ENCODE data around the gene RIMS3. TPM values are rescaled to one million over a fixed set of nuclear protein-coding genes. Genes with fewer than 3 reads are reported as not detected.
A peak's percentile ranks its signal among the peaks of the same experiment; 100 is the strongest.

RIMS3 gene
- total RNA-seq, 1 donor from 2014 or later = 4.7 TPM

DNA sequence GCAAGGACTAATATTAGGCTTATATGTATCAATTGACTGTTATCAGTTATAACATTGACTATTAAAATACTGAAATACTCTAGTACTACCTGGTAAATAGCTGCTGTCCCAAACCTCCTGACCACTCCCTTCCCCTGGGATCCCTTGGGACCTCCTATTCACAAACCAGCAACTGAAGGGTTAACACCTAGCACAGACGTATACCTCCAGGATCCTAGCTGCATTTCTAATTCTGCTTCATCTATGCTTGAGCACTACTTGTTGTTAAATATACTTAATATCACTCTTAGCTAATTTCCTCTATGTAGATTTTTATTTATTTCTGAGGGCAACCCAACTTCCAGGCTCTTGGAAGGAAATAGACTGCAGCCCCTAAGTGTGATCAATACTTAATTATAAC lies 24.3 kb upstream of the RIMS3 start:
- Histone ChIP-seq H3K9me3 (no peaks in the 10 kb centered on the region), H3K27me3 (no peaks in the 10 kb centered on the region), H3K4me3 (no peak overlapping the region), H3K36me3 (no peaks in the 10 kb centered on the region), H3K4me1 (peaks cover 27% of the 10 kb centered on the region), H3K27ac (no peak overlapping the region)
- no peak for DNase-seq
- intact Hi-C loops (cut with DNase I) = no loop called here
- no peak for ATAC-seq
- TF ChIP-seq, protein P1, sequence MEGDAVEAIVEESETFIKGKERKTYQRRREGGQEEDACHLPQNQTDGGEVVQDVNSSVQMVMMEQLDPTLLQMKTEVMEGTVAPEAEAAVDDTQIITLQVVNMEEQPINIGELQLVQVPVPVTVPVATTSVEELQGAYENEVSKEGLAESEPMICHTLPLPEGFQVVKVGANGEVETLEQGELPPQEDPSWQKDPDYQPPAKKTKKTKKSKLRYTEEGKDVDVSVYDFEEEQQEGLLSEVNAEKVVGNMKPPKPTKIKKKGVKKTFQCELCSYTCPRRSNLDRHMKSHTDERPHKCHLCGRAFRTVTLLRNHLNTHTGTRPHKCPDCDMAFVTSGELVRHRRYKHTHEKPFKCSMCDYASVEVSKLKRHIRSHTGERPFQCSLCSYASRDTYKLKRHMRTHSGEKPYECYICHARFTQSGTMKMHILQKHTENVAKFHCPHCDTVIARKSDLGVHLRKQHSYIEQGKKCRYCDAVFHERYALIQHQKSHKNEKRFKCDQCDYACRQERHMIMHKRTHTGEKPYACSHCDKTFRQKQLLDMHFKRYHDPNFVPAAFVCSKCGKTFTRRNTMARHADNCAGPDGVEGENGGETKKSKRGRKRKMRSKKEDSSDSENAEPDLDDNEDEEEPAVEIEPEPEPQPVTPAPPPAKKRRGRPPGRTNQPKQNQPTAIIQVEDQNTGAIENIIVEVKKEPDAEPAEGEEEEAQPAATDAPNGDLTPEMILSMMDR (IDR thresholded peaks at IDR 0.05) = no peak

DNA sequence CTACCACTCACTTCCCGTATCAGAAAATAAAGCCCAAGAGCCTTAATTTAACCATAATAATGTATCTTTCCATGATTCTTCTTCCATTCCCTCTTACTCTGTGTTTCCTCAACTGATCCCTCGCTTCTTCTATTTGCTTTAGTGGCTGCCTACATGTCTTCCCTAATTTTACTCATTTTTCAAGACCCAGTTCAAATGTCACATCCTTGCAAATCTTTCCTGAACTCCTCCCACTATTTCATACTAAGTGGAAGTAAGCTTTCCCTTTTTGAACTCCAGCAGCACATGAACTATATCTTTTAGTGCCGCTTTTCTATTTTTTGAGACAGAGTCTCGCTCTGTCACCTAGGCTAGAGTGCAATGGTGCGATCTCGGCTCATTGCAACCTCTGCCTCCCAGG lies 22.2 kb upstream of the RIMS3 start:
- Histone ChIP-seq H3K36me3 (no peaks in the 10 kb centered on the region), H3K4me3 (no peak overlapping the region), H3K9me3 (no peaks in the 10 kb centered on the region), H3K27ac (no peak overlapping the region), H3K4me1 (peaks cover 8% of the 10 kb centered on the region), H3K27me3 (no peaks in the 10 kb centered on the region)
- TF ChIP-seq, protein P1 (IDR thresholded peaks at IDR 0.05) = no peak
- DNase-seq (no peak), ATAC-seq (no peak)
- intact Hi-C loops (cut with DNase I) = no loop called here

DNA sequence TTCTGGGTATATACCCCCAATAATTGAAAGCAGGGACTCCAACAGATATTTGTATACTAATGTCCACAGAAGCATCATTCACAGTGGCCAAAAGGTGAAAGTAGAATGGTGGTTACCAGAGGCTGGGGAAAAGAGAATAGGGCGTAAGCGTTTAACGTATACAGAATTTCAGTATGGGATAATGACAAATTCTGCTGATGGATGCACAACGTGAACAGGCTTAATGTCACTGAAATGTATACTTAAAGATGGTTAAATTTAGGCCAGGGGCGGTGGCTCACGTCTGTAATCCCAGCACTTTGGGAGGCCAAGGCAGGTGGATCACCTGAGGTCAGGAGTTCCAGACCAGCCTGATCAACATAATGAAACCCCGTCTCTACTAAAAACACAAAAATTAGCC lies 21.6 kb upstream of the RIMS3 start:
- Histone ChIP-seq H3K4me1 (peaks cover 7% of the 10 kb centered on the region), H3K36me3 (no peaks in the 10 kb centered on the region), H3K9me3 (no peaks in the 10 kb centered on the region), H3K27ac (no peak overlapping the region), H3K4me3 (no peak overlapping the region), H3K27me3 (no peaks in the 10 kb centered on the region)
- intact Hi-C loops (cut with DNase I) = no loop called here
- TF ChIP-seq, protein P1 (IDR thresholded peaks at IDR 0.05) = no peak
- no peak for DNase-seq
- no peak for ATAC-seq

DNA sequence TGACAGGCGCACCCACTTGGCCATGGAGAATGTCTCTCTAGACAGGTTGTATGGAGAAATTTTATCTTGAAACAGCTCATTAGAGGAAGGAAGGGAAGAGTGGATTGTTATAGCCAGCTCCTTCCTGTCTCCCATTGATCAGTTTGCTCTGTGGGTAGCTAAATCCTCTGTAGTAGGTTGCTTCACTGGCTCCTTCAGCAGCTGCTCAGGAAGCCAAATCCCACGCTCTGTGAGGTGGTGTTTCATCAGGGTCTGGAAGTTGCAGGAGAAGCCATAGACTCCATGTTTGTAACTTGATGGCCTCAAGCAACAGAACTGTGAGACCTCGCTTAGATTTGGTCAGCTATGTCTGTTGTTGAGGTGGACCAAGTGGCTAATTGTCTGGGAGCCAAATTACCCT lies 19.2 kb upstream of the RIMS3 start:
- ATAC-seq = peak; percentile 59
- intact Hi-C loops (cut with DNase I) = no loop called here
- no peak overlapping the region for H3K4me3 ChIP-seq
- no peak overlapping the region for H3K27ac ChIP-seq
- TF ChIP-seq, protein P1 (IDR thresholded peaks at IDR 0.05) = no peak
- H3K9me3 ChIP-seq = no peaks in the 10 kb centered on the region
- H3K4me1 ChIP-seq = no peaks in the 10 kb centered on the region
- no peaks in the 10 kb centered on the region for H3K27me3 ChIP-seq
- no peaks in the 10 kb centered on the region for H3K36me3 ChIP-seq
- no peak for DNase-seq

DNA sequence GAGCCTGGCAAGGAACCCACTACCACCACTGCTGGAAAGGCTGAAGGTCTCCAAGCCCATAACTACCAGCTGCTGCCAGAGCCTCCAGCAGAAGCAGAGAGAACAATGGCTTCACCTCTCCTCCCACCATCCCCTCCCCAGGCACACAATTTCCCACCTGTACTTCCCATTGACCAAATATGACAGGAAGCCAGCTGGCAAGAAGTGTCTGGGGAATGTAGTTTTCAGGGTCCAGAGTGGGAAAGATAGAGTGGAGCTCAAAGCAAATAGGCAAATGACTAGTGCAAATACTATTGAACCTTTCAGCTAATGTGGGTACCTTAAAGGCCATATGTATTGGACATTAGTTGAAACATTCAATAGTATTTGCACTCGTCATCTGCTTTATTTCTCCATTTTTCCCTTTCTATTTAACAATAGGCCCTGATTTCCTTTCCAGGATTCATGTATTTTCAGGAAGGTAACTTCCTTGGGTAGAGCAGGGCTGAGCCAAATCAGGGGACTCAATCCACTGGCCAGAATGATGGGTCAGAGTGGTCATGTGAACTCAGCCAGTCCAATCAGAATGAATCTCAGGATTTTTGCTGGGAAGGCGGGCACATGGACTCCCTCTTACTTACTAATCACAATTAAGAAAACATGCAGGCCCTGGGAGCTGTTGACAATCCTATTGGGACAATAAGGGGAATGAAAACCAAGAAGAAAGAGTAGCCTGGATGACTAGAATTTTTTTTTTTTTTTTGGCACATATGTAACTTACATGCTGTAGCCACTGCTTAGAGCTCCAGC lies 13.9 kb upstream of the RIMS3 start:
- no peaks in the 10 kb centered on the region for H3K4me1 ChIP-seq
- DNase-seq (no peak), ATAC-seq (no peak)
- no peak overlapping the region for H3K4me3 ChIP-seq
- H3K27ac ChIP-seq = no peak overlapping the region
- H3K36me3 ChIP-seq = no peaks in the 10 kb centered on the region
- intact Hi-C loops (cut with DNase I) = no loop called here
- H3K9me3 ChIP-seq = no peaks in the 10 kb centered on the region
- TF ChIP-seq, protein P1 (IDR thresholded peaks at IDR 0.05) = no peak
- H3K27me3 ChIP-seq = no peaks in the 10 kb centered on the region
